Caki2 (cell line): ENCODE results near the gene METAP2. TPM values are rescaled to one million over a fixed set of nuclear protein-coding genes. Genes with fewer than 3 reads are reported as not detected.

Experiments used
- DNase-seq: peaks from one replicate; pipeline ENCODE4 v3.0.0-alpha.2; 2015; ENCODE audit warnings: low read depth
- in situ Hi-C: cut with HindIII; loops from 2 replicates; pipeline ENCODE4 v1.10.0; 2016; ENCODE audit warnings: low sequenced_read_pairs, low pct_unique_long_range_greater_than_20kb, mixed read lengths
- total RNA-seq: library from RNA; depleted of rRNA; stranded (reverse); fragments of >200 nt; shearing (Covaris generic); gene quantifications from 2 replicates; pipeline ENCODE4 v1.2.3, GENCODE V29; 2014; ENCODE audit warnings: low replicate concordance

Gene METAP2
- total RNA-seq, 1 experiment from 2014 or later = 41.9 TPM

GRCh38 chr12:95498968-95499367 lies 25.0 kb downstream of the METAP2 start:
- in situ Hi-C loops = no loop called here
- no peak for DNase-seq

GRCh38 chr12:95499772-95500171 lies 25.8 kb downstream of the METAP2 start:
- DNase-seq = no peak
- in situ Hi-C loops = no loop called here

GRCh38 chr12:95504140-95504539 lies 30.2 kb downstream of the METAP2 start:
- DNase-seq = no peak
- in situ Hi-C loops = no loop called here

- DNase-seq = no peak
- in situ Hi-C loops = no loop called here
These were observed 31.1 kb downstream of the METAP2 start for GRCh38 chr12:95505039-95505438.

- in situ Hi-C loops = no loop called here
- no peak for DNase-seq
These were observed 33.0 kb downstream of the METAP2 start for GRCh38 chr12:95506707-95507523.

DNA sequence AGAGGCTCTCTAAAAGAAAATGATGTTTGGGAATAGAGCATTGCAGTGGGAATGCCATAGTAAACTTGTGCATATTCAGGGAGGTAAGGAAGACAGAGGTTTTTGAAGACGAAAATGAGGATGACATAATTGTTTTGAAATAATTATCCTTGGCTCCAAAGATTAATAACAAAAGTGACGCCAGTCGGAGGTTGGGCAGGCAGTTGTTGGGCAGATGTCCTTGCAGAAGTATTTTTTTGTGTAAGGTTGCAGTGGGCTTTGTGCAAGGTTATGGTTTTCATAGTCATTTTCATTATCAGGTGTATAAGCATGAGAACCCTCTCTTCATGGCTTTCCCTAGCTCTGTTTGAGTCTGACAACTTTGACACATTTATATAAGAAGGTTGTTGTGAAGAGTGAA lies 35.3 kb downstream of the METAP2 start:
- in situ Hi-C loops = no loop called here
- DNase-seq = no peak

DNA sequence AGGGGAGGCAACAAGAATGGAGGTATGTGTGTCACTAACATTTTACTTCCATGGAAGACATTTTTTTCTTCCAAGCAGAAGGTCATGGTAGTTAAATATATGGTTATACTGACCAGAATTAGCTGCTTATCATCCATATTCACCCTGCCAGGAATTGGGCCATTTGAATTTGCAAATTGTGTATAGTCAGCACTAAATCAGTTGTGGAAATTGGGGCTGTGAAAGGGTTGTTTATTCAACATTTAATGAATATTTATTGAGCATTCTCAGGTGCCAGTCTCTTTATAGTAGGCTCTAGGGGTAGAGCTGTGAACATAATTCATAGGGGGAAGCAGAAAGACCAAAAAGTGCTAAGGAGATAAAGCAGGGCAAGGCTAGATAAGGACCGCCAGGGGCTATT lies 38.0 kb downstream of the METAP2 start:
- in situ Hi-C loops = no loop called here
- no peak for DNase-seq

GRCh38 chr12:95513599-95513998 lies 39.6 kb downstream of the METAP2 start:
- in situ Hi-C loops = no loop called here
- DNase-seq = no peak

- DNase-seq = no peak
- in situ Hi-C loops = no loop called here
These were observed 41.2 kb downstream of the METAP2 start for GRCh38 chr12:95515197-95515596.

DNA sequence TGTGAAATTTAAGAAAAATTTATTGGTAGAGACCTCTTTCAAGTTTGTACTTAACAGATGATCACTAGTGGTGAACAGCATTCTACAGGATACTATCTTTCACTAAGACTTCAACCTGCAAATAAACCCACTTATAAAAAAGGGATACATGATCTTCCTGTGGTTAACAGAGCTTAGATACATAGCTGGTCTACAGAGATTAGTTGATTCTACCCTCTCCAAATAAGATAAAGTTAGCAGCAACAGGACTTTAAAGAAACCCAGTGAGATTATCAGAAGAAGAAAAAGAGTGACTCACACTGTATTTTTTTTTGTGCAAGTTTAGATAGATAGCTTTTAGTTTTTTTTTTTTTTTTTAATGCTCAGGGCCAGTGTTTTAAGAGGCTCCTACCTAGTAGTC lies 42.8 kb downstream of the METAP2 start:
- DNase-seq = no peak
- in situ Hi-C loops = no loop called here

DNA sequence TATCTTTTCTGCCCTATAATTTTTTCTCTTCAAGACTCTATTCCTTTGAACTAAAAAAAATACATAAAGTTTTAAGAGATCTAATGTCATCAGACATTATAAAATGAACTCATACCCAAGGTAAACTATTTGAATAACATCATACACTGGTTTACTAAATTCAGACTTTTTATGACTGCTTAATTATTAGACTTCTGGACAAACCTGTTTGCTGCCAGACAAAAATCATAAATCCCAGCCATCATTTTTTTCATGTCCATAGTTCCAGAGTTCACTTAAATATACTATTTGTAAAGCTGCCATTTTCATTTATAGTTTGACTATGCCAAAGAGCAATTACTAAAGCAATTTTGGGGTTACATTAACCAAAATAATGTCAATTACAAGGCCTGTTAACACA lies 43.3 kb downstream of the METAP2 start:
- in situ Hi-C loops = no loop called here
- no peak for DNase-seq

GRCh38 chr12:95518944-95519343 lies 45.0 kb downstream of the METAP2 start:
- in situ Hi-C loops = no loop called here
- DNase-seq = no peak

DNA sequence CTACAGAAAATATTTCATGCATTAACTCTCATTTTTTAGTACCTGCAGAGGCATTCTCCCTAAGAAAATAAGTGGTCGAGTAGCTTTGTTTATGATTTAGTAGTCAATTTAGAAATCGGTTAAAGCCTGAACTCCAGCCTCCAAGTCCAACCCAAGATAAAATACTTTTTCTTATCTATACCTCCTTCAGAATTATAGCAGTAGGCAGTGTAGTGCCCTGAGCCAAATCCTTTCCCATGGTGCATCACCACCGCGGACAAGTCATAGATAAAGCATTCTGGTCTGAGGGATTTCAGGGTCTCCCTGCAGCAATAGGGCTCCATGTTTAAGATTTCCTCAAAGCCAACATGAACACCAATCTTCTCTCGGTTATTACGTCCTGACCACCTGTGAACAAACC lies 46.9 kb downstream of the METAP2 start:
- in situ Hi-C loops = no loop called here
- no peak for DNase-seq

GRCh38 chr12:95522692-95523091 lies 48.7 kb downstream of the METAP2 start:
- in situ Hi-C loops = no loop called here

DNA sequence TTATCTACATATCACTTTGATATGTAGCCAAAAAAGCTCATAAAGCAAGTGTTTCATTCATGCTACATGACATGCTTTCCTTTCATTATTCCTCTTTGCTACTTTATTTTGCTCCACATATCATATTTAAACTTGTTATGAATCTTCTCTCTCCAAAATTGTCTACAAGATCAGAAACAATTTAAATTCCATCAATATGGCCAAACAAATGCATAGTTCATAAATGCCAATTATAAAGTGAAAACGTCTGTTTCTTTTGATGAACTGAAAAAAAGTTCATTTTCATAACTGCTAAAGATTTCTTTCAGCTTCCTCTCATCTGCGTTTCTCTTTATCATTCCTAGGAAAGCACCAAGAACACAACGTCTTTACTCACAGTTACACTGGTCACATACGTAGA lies 54.5 kb downstream of the METAP2 start:
- no peak for DNase-seq
- in situ Hi-C loops = no loop called here

More at GRCh38 chr12:95522692-95523091, 48.7 kb downstream of the METAP2 start:
- no peak for DNase-seq

DNA sequence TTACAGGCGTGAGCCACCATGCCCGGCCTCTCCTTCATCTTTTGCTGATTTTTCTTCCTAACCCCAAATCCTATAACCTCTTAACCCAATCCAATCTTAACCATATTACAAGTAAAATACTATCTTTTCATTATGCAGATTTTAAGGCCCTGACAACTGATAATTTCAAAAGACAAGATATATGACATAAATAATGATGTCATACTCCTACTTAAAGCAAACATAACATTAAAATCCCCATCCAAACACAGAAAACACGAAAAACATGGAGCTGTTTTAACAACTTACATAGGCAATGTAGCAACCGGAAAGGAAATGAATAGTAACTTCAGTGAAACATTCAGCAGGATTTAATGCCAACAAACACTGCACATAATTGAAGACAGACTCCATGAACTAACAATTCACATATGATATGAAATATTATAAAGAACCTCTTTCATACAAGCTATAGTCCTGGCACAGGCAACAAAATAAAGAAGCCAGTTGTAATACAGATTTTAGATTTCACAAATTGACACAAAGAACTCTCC lies 55.8 kb downstream of the METAP2 start:
- DNase-seq = no peak
- in situ Hi-C loops = no loop called here

DNA sequence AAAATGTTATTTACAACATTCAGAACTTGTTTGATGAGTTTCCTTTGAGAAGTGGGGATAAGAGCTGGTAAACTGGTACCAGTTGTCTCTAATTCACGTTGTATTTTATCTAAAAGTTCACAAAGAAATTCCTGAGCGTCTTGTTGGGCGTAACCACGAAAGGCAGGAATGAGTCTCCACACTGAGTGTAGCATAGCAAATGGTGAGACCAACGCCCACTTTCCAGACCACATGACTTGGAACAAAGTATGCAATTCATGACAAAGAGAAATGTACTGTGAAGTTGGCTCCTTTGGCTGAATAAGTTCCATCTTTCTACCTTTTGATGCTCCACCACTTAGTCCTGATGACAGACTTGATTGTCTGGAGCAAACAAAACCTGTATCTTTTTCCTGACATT lies 58.9 kb downstream of the METAP2 start:
- DNase-seq = no peak
- in situ Hi-C loops = no loop called here

GRCh38 chr12:95533985-95534384 lies 60.0 kb downstream of the METAP2 start:
- in situ Hi-C loops = no loop called here
- no peak for DNase-seq

DNA sequence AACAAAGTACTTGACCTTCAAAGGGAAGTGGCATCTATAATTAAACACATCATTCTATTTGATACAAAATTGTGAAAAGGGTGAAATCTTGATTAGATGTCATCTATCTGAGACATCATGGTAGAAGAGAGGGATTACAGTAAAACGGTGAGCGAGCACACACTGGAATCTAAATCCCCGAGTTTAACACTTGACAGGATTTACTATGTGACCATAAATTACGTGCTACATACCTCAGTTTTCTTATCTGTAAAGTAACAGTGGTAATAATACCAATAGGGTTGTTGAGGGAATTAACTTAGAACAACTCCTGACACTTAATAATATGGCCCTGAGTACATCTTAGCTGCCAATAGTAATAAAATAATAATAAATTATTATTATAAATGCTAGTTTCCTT lies 64.1 kb downstream of the METAP2 start:
- in situ Hi-C loops = no loop called here
- DNase-seq = no peak

GRCh38 chr12:95538656-95539055 lies 64.7 kb downstream of the METAP2 start:
- in situ Hi-C loops = no loop called here
- DNase-seq = no peak
